ENCODE data around the gene TSPYL2. TPM values are rescaled to one million over a fixed set of nuclear protein-coding genes. Genes with fewer than 3 reads are reported as not detected.

The TSPYL2 gene
- total RNA-seq, 1 donor from 2014 or later: 10.3 TPM

DNA sequence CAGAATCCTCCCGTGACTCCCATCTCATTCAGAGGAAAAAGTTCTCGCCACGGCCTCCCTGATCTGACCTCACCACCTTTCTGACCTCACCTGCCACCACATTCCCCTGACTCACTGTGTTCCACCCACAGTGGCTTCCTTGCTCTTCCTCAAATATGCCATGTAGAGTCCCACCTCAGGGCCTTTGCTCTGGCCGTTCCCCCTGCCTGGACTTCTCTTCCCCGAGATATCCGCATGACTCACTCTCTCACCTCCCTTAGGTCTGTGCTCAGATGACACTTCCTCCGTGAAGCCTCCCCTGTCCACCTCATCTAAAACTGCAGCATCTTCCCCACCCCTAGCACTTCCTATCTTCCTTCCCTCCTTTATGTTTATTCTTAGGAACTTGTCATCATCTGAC lies 7.2 kb upstream of the TSPYL2 start:
- no peak overlapping the region for H3K4me3 ChIP-seq (ENCODE audit: low read depth, low read length)
- no peak for DNase-seq (ENCODE audit: low read depth)
- TF ChIP-seq, protein P1, sequence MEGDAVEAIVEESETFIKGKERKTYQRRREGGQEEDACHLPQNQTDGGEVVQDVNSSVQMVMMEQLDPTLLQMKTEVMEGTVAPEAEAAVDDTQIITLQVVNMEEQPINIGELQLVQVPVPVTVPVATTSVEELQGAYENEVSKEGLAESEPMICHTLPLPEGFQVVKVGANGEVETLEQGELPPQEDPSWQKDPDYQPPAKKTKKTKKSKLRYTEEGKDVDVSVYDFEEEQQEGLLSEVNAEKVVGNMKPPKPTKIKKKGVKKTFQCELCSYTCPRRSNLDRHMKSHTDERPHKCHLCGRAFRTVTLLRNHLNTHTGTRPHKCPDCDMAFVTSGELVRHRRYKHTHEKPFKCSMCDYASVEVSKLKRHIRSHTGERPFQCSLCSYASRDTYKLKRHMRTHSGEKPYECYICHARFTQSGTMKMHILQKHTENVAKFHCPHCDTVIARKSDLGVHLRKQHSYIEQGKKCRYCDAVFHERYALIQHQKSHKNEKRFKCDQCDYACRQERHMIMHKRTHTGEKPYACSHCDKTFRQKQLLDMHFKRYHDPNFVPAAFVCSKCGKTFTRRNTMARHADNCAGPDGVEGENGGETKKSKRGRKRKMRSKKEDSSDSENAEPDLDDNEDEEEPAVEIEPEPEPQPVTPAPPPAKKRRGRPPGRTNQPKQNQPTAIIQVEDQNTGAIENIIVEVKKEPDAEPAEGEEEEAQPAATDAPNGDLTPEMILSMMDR (IDR thresholded peaks at IDR 0.05; ENCODE audit: insufficient read depth, low read length, poor library complexity, severe bottlenecking): no peak

DNA sequence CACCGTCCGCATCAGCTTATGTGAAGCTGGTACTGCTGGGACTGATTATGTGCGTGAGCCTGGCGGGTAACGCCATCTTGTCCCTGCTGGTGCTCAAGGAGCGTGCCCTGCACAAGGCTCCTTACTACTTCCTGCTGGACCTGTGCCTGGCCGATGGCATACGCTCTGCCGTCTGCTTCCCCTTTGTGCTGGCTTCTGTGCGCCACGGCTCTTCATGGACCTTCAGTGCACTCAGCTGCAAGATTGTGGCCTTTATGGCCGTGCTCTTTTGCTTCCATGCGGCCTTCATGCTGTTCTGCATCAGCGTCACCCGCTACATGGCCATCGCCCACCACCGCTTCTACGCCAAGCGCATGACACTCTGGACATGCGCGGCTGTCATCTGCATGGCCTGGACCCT lies 5.5 kb upstream of the TSPYL2 start:
- TF ChIP-seq, protein P1 (IDR thresholded peaks at IDR 0.05; ENCODE audit: insufficient read depth, low read length, poor library complexity, severe bottlenecking): no peak
- H3K27me3 ChIP-seq (ENCODE audit: control insufficient read depth, insufficient read depth, low read length): peaks cover 3% of the 10 kb centered on the region
- H3K4me3 ChIP-seq (ENCODE audit: low read depth, low read length): no peak overlapping the region
- H3K36me3 ChIP-seq (ENCODE audit: control insufficient read depth, insufficient read depth, low read length): no peaks in the 10 kb centered on the region
- no peak for DNase-seq (ENCODE audit: low read depth)

More for the DNA sequence above, 7.2 kb upstream of the TSPYL2 start:
- peaks cover 3% of the 10 kb centered on the region for H3K27me3 ChIP-seq (ENCODE audit: control insufficient read depth, insufficient read depth, low read length)
- H3K36me3 ChIP-seq (ENCODE audit: control insufficient read depth, insufficient read depth, low read length): no peaks in the 10 kb centered on the region

DNA sequence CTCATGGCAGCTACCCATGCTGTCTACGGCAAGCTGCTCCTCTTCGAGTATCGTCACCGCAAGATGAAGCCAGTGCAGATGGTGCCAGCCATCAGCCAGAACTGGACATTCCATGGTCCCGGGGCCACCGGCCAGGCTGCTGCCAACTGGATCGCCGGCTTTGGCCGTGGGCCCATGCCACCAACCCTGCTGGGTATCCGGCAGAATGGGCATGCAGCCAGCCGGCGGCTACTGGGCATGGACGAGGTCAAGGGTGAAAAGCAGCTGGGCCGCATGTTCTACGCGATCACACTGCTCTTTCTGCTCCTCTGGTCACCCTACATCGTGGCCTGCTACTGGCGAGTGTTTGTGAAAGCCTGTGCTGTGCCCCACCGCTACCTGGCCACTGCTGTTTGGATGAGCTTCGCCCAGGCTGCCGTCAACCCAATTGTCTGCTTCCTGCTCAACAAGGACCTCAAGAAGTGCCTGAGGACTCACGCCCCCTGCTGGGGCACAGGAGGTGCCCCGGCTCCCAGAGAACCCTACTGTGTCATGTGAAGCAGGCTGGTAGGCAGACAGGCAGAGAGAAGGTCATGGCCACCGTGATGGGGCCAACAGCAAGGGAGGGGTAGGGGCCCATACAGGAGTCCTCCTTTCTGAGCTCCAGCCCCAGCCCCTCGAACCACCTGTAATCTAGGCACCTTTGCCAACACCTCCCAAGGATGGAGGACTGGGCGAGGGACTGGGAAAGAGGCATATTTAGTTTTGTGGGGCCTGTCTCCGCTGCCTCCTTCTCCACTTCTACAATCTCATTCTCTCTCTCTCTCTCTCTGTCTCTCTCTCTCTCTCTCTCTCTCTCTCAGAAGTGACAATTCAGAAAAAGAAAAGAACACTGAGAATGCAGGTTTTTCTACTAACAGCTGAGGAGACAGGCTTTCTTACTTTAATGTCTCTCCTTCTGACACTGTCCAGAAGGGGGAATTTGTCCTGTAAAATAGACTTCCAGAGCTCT lies 4.7 kb upstream of the TSPYL2 start:
- H3K36me3 ChIP-seq (ENCODE audit: control insufficient read depth, insufficient read depth, low read length): no peaks in the 10 kb centered on the region
- peaks cover 3% of the 10 kb centered on the region for H3K27me3 ChIP-seq (ENCODE audit: control insufficient read depth, insufficient read depth, low read length)
- TF ChIP-seq, protein P1 (IDR thresholded peaks at IDR 0.05; ENCODE audit: insufficient read depth, low read length, poor library complexity, severe bottlenecking): no peak
- DNase-seq (ENCODE audit: low read depth): no peak
- no peak overlapping the region for H3K4me3 ChIP-seq (ENCODE audit: low read depth, low read length)

DNA sequence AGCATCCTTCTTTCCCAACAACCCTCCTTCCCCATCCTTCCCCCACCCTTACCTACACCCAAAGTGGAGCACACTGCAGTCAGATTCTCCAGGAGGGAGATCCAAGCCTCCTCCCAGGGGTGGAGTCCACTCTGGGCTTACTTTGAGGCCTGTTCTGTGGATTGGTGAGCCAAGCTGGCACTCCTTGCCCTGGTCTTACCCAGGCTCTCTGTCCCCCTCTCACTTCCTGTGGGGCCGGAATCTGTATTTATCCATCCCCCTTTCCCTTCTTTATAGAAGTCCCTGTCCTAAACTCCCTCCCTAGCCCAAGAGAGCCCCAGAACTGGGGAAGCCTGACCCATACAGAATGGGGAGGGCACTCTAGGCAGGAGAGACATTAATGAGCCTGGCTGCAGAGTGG lies 3.2 kb upstream of the TSPYL2 start:
- Histone ChIP-seq H3K27me3 (ENCODE audit: control insufficient read depth, insufficient read depth, low read length) (peaks cover 3% of the 10 kb centered on the region), H3K4me3 (ENCODE audit: low read depth, low read length) (no peak overlapping the region), H3K36me3 (ENCODE audit: control insufficient read depth, insufficient read depth, low read length) (no peaks in the 10 kb centered on the region)
- no peak for DNase-seq (ENCODE audit: low read depth)
- TF ChIP-seq, protein P1 (IDR thresholded peaks at IDR 0.05; ENCODE audit: insufficient read depth, low read length, poor library complexity, severe bottlenecking): no peak

DNA sequence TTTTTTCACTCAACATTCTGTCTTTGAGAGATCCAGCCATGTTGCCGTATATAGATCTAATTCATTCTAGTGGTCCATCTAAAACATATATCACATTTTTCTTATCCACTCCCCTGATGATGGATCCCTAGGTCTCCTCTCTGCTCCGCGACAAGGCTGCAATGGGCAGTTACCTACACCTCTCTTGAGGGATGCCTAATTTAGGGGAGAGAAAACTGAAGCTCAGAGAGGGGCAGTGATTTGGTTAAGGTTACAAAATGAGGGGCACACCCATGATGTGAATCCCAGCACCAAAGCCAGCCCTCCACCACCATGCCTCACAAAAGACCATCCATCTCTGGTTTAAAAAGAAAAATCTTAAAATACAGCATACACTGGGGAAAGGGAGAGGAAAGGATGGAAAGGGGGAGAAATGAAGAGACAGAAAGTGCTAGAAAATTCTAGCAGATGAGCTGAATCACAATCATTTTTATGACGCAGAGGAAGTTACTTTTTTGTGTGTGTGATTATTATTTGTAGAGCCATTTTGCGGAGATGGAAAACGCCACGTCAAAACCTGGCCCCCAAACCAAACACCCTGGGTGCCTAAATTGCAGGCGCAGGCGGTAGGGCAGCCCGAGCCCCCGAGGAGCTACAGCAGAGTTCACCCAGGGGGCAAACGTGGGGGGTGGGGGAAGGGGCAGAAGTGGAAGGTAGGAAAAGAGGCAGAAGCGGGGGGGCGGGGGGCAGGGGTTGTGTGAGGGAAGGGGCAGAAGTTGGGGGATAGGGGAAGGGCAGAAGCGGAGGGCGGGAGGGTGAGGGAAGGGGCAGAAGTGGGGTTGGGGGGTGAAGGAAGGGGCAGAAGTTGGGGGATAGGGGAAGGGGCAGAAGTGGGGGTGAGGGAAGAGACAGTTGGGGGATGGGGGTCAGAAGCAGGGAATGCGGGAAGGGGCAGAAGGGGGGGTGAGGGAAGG lies 1.3 kb upstream of the TSPYL2 start:
- Histone ChIP-seq H3K36me3 (ENCODE audit: control insufficient read depth, insufficient read depth, low read length) (no peaks in the 10 kb centered on the region), H3K4me3 (ENCODE audit: low read depth, low read length) (no peak overlapping the region), H3K27me3 (ENCODE audit: control insufficient read depth, insufficient read depth, low read length) (peaks cover 3% of the 10 kb centered on the region)
- TF ChIP-seq, protein P1 (IDR thresholded peaks at IDR 0.05; ENCODE audit: insufficient read depth, low read length, poor library complexity, severe bottlenecking): no peak
- no peak for DNase-seq (ENCODE audit: low read depth)

Measured in kidney epithelial cell (primary cell).